IMR-90 (cell line): ENCODE data around the gene HSPB6.

Source experiments
- BHLHE40 ChIP-seq: fragments of 150-350 bp; IDR thresholded peaks from 2 replicates; pipeline ENCODE4 v1.6.1; 2016; ENCODE audit warnings: mild to moderate bottlenecking, low read depth, low read length
- CEBPB ChIP-seq: IDR thresholded peaks from 2 replicates; pipeline ENCODE4 v1.6.1; 2012; ENCODE audit warnings: low read depth, low read length, improper control_type of control experiment
- CTCF ChIP-seq: conservative IDR thresholded peaks from 2 replicates; pipeline ENCODE4 v1.5.1; 2012; ENCODE audit warnings: mild to moderate bottlenecking, low read depth, low read length, improper control_type of control experiment
- ELK1 ChIP-seq: fragments of 150-350 bp; IDR thresholded peaks from 2 replicates; pipeline ENCODE4 v1.6.1; 2016; ENCODE audit warnings: low read depth, mild to moderate bottlenecking, low read length, moderate library complexity, borderline replicate concordance
- FOS ChIP-seq: fragments of 150-350 bp; IDR thresholded peaks from 2 replicates; pipeline ENCODE4 v1.6.1; 2016; ENCODE audit warnings: low read depth, low read length
- MAFK ChIP-seq: IDR thresholded peaks from 2 replicates; pipeline ENCODE4 v1.6.1; 2012; ENCODE audit warnings: low read depth, low read length, improper control_type of control experiment
- MAZ ChIP-seq: IDR thresholded peaks from 2 replicates; pipeline ENCODE4 v1.6.1; 2012; ENCODE audit warnings: low read depth, mild to moderate bottlenecking, low read length, improper control_type of control experiment, moderate library complexity, borderline replicate concordance
- MXI1 ChIP-seq: IDR thresholded peaks from 2 replicates; pipeline ENCODE4 v1.6.1; 2012; ENCODE audit warnings: low read depth, mild to moderate bottlenecking, low read length, moderate library complexity, borderline replicate concordance
- POLR2A ChIP-seq: IDR thresholded peaks from 2 replicates; pipeline ENCODE4 v1.6.1; 2012; ENCODE audit warnings: mild to moderate bottlenecking, low read depth, low read length
- RAD21 ChIP-seq: IDR thresholded peaks from 2 replicates; pipeline ENCODE4 v1.6.1; 2012; ENCODE audit warnings: low read length, improper control_type of control experiment
- RCOR1 ChIP-seq: IDR thresholded peaks from 2 replicates; pipeline ENCODE4 v1.6.1; 2012; ENCODE audit warnings: mild to moderate bottlenecking, low read length, improper control_type of control experiment; ENCODE audit not compliant: insufficient replicate concordance
- RFX5 ChIP-seq: IDR thresholded peaks from 2 replicates; pipeline ENCODE4 v1.8.0; 2012; ENCODE audit warnings: low read depth, mild to moderate bottlenecking, low read length, moderate library complexity
- SMC3 ChIP-seq: fragments of 150-350 bp; IDR thresholded peaks from 2 replicates; pipeline ENCODE4 v1.6.1; 2016; ENCODE audit warnings: low read depth, mild to moderate bottlenecking, antibody characterized with exemption, low read length, moderate library complexity
- USF2 ChIP-seq: fragments of 150-350 bp; IDR thresholded peaks from 2 replicates; pipeline ENCODE4 v1.6.1; 2017; ENCODE audit warnings: mild to moderate bottlenecking, antibody characterized with exemption, low read length, low read depth

- TF ChIP-seq CTCF, result no peak
- no peak for TF ChIP-seq CEBPB
- no peak for TF ChIP-seq RAD21
- peak; percentile 90; the same call in 1 of the 2 replicates for TF ChIP-seq FOS
- TF ChIP-seq POLR2A, result peak; percentile 71
- TF ChIP-seq MAZ, result peak; percentile 77; the same call in 1 of the 2 replicates
- peak; percentile 29; the same call in 1 of the 2 replicates for TF ChIP-seq USF2
- TF ChIP-seq MAFK, result no peak
- no peak for TF ChIP-seq RFX5
- no peak for TF ChIP-seq RCOR1
- peak; percentile 49; the same call in 1 of the 2 replicates for TF ChIP-seq MXI1
- TF ChIP-seq SMC3, result no peak
- TF ChIP-seq ELK1, result no peak
- no peak for TF ChIP-seq BHLHE40
Measured at GRCh38 chr19:35757749-35758608, 1.1 kb upstream of the HSPB6 start, which contains the start of gene PROSER3.
